Heart left ventricle (tissue), 13 donors: Measurements from ENCODE around the gene EID1.

ENCODE experiments used
- CTCF ChIP-seq, 12 donors: fragments of 200-600 bp; sonication (generic) in 4 of 12; IDR thresholded peaks; one replicate each; pipeline versions ENCODE4 v1.5.0 to v1.8.0; 2018 to 2022; ENCODE audit warnings: antibody characterized with exemption in 12 of 12, mild to moderate bottlenecking in 5 of 12
- POLR2A ChIP-seq, 2 donors: fragments of 450-650 bp; IDR thresholded peaks; one replicate each; pipeline ENCODE4 v1.6.1; 2017; ENCODE audit warnings: antibody characterized with exemption in 2 of 2, mild to moderate bottlenecking in 2 of 2, moderate library complexity in 2 of 2
- donor health status: ischemic (EF 13 %, LVEDD 7.1; RV severe dilation, severe dysfunction).
- donor health status: DM: no; HTN: yes; CAD: no.
- donor health status: DM: no; HTN: no; CAD: no.
- donor health status: ischemic (EF 25% LVEDD 6.9; RV normal size, moderate dysfunction).
- donor health status: ischemic (EF 25% LVEDD 5.7; RV mildly dilated, moderate dysfunction).
- donor health status: ischemic (EF 35%, LVEDD 5.7; RV mildly dilated, moderate dysfunction).
- donor health status: nonischemic (EF 11% LVEDD 7.7; RV severe dilation, severe dysfunction).
- donor health status: DM: yes; HTN: yes; CAD: no.
- donor health status: PGD.
- donor health status: ischemic (EF 29% LVEDD 5.4; RV normal size, mild dysfunction).
- donor health status: nonischemic (EF 23%, LVEDD 6.1; RV moderate dilation, normal function).

- no peak for TF ChIP-seq CTCF (IDR thresholded peaks at IDR 0.05)
- TF ChIP-seq POLR2A (IDR thresholded peaks at IDR 0.05): no peak
These were observed 46.8 kb downstream of the EID1 start for GRCh38 chr15:48924528-48925393.
